GM13976 (cell line): ENCODE measurements around the gene ERLEC1.

Source experiments
- DNase-seq: peaks from one replicate; pipeline ENCODE4 v3.0.0; 2012; ENCODE audit warnings: low spot score
- CTCF ChIP-seq: IDR thresholded peaks from 2 replicates; pipeline ENCODE4 v1.5.1; 2012; ENCODE audit warnings: borderline replicate concordance, mild to moderate bottlenecking; ENCODE audit not compliant: insufficient read depth; ENCODE audit errors: extremely low read depth, missing control alignments, control extremely low read depth
- in situ Hi-C: fragments of 300-500 bp; cut with MboI; formaldehyde crosslinking; loops from one replicate; pipeline ENCODE4 v1.12.0; 2022; ENCODE audit warnings: low sequenced_read_pairs, mixed read lengths, inconsistent platforms; ENCODE audit not compliant: unreplicated experiment

Gene ERLEC1

GRCh38 chr2:53778536-53779162, 8.2 kb upstream of the ERLEC1 start:
- in situ Hi-C loops = no loop called here
- no peak for DNase-seq
- TF ChIP-seq CTCF = no peak

GRCh38 chr2:53780056-53780455, 6.8 kb upstream of the ERLEC1 start:
- DNase-seq = no peak
- in situ Hi-C loops = no loop called here
- TF ChIP-seq CTCF = no peak

- TF ChIP-seq CTCF = no peak
- no peak for DNase-seq
- in situ Hi-C loops = no loop called here
These were observed 4.2 kb upstream of the ERLEC1 start for GRCh38 chr2:53782676-53783075.

- in situ Hi-C loops = no loop called here
- TF ChIP-seq CTCF = no peak
- no peak for DNase-seq
These were observed 2.4 kb upstream of the ERLEC1 start for GRCh38 chr2:53784436-53784835.

GRCh38 chr2:53785366-53785765, 1.5 kb upstream of the ERLEC1 start:
- no peak for DNase-seq
- TF ChIP-seq CTCF = no peak
- in situ Hi-C loops = no loop called here

- peak; percentile 35 for DNase-seq
- TF ChIP-seq CTCF = no peak
- in situ Hi-C loops = no loop called here
These were observed 516 bp upstream of the ERLEC1 start for GRCh38 chr2:53786352-53786704.

GRCh38 chr2:53787614-53788289, 908 bp downstream of the ERLEC1 start:
- no peak for TF ChIP-seq CTCF
- in situ Hi-C loops = no loop called here
- DNase-seq = peak; percentile 32
